Activated CD4-positive, alpha-beta T cell treated with anti-CD3 and anti-CD28 coated beads for 36 hours (primary cell): Measurements from ENCODE around the gene KAT8. TPM values are rescaled to one million over a fixed set of nuclear protein-coding genes. Genes with fewer than 3 reads are reported as not detected.
"Not testable (repeated sequence)": the region's sequence is repeated elsewhere in the genome, so short reads cannot be mapped to it uniquely, and the experiment has no call there.

Source experiments
- ATAC-seq: fragments of 200-7000 bp; cut with Tn5 transposase; one replicate; pipeline ENCODE4 v1.10.0; 2021; ENCODE audit warnings: mild to moderate bottlenecking, moderate library complexity
- CTCF ChIA-PET: fragments of 350-600 bp; sonication (Branson Sonifier 250); formaldehyde crosslinking; loops from one replicate; lab custom pipeline; 2021; ENCODE audit warnings: antibody characterized with exemption; lab: Charles Lee
- POLR2A ChIA-PET: fragments of 350-600 bp; sonication (Branson Sonifier 250); formaldehyde crosslinking; loops from one replicate; lab custom pipeline; 2021; ENCODE audit warnings: antibody characterized with exemption, inconsistent platforms; lab: Charles Lee
- DNase-seq: peaks from one replicate; pipeline ENCODE4 v3.0.0-alpha.2; 2020
- H3K27ac Mint-ChIP-seq: one replicate; pipeline ENCODE4 v1.8.0; 2021; ENCODE audit warnings: mixed read lengths
- H3K27me3 Mint-ChIP-seq: one replicate; pipeline ENCODE4 v1.8.0; 2021; ENCODE audit warnings: mixed read lengths
- H3K36me3 Mint-ChIP-seq: one replicate; pipeline ENCODE4 v1.8.0; 2021; ENCODE audit warnings: low read depth, mixed read lengths
- H3K4me1 Mint-ChIP-seq: one replicate; pipeline ENCODE4 v1.8.0; 2021; ENCODE audit warnings: mixed read lengths
- H3K4me3 Mint-ChIP-seq: one replicate; pipeline ENCODE4 v1.8.0; 2021; ENCODE audit warnings: mild to moderate bottlenecking, moderate library complexity, mixed read lengths
- H3K9me3 Mint-ChIP-seq: one replicate; pipeline ENCODE4 v1.8.0; 2021; ENCODE audit warnings: low read depth, mixed read lengths
- intact Hi-C, 2 experiments: fragments of 100-400 bp; cut with DNase I in 1 of 2; cut with micrococcal nuclease in 1 of 2; formaldehyde crosslinking; loops; one replicate each; pipeline versions ENCODE4 v1.14.2 to v1.15.1; 2022 to 2024; cut with DNase I, micrococcal nuclease
- total RNA-seq, 2 experiments: library from RNA; stranded (reverse); gene quantifications; one replicate each; pipeline ENCODE4 v1.2.3, GENCODE V29; 2021

The KAT8 gene
- total RNA-seq, 2 experiments from 2014 or later, result 53.6 to 63.1 TPM

DNA sequence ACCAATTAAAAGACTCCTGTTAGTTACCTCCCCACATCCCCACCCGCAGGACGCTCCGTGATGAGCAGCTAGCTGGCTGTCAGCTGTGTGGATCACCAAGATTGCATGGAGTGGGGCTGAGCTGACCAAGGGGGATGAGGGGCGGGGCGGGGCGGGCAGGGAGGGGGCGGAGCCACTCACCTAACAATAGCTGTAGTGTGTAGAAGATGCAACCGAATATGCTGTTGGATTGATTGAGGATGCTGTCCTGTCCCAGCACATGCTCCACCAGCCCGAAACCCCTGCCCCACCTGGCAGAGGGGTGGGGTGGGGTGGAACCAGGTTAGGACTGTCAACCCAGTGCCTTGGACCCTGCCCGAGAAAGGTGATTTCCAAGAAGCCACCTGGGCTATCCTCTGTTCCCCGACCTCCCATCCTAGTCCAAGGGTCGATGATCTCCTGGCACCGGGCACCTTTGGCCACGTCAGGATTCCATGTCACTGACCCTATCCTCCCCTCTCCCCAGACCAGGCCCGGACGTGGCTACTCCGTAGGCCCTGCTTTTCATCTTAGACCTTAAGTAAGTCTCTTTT, 24.2 kb upstream of the KAT8 start:
- POLR2A ChIA-PET, result interaction anchor here (0.6 to 0.9 kb wide), 2 partner anchors 19 to 87 kb away, joined by 3 to 4 read pairs; partner anchors contain the start of genes ZNF646 and ZNF668
- DNase-seq (peak; percentile 44), ATAC-seq (no peak)
- Mint-ChIP-seq H3K27me3 (no peaks in the 10 kb centered on the region), H3K9me3 (no peaks in the 10 kb centered on the region), H3K27ac (peak overlapping the region; percentile 31), H3K4me3 (peak overlapping the region; percentile 98), H3K4me1 (peaks cover 25% of the 10 kb centered on the region), H3K36me3 (peaks cover 21% of the 10 kb centered on the region)
- CTCF ChIA-PET, result interaction anchor here (0.5 to 1.9 kb wide), 3 partner anchors 49 to 94 kb away, joined by 4 to 10 read pairs (median 5); no protein-coding TSS in a partner anchor
- intact Hi-C loops, result loop anchor here in 1 of 2 experiments (10.0 kb wide), 1 partner anchor 108 kb away; the partner anchor contains the start of gene HSD3B7

DNA sequence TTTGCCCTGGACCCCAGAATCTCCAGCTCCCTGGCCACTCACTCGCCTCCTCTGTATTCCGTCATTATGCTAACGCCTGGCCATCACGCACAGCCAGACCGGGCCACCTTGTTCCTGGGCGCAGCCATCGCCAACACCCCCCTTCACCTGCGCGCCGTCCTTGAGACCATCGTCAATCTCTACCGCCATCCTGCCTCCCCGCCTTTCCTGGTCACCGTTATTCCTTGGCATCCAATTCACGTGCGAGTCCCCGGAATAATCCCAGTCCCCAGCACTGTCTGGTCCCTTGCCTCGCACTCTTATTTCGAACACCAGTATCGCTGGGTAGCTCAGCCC, 23.4 kb upstream of the KAT8 start:
- H3K4me1 Mint-ChIP-seq, result peaks cover 25% of the 10 kb centered on the region
- peaks cover 21% of the 10 kb centered on the region for H3K36me3 Mint-ChIP-seq
- H3K27me3 Mint-ChIP-seq, result no peaks in the 10 kb centered on the region
- intact Hi-C loops, result loop anchor here (1.0 to 10.0 kb wide), 11 partner anchors 20 to 365 kb away; partner anchors contain the start of genes KAT8 (in 2 of the 2), ZNF646 (in 2 of the 2), ZNF668 (in 2 of the 2) and ARMC5 (in 1 of the 2)
- H3K9me3 Mint-ChIP-seq, result no peaks in the 10 kb centered on the region
- no peak for ATAC-seq
- H3K4me3 Mint-ChIP-seq, result peak overlapping the region; percentile 98
- POLR2A ChIA-PET, result no interaction called here
- H3K27ac Mint-ChIP-seq, result peak overlapping the region; percentile 89
- no peak for DNase-seq
- CTCF ChIA-PET, result interaction anchor here (2.4 kb wide), 1 partner anchor 20 kb away, joined by 7 read pairs; the partner anchor contains the start of genes ZNF646 and ZNF668

DNA sequence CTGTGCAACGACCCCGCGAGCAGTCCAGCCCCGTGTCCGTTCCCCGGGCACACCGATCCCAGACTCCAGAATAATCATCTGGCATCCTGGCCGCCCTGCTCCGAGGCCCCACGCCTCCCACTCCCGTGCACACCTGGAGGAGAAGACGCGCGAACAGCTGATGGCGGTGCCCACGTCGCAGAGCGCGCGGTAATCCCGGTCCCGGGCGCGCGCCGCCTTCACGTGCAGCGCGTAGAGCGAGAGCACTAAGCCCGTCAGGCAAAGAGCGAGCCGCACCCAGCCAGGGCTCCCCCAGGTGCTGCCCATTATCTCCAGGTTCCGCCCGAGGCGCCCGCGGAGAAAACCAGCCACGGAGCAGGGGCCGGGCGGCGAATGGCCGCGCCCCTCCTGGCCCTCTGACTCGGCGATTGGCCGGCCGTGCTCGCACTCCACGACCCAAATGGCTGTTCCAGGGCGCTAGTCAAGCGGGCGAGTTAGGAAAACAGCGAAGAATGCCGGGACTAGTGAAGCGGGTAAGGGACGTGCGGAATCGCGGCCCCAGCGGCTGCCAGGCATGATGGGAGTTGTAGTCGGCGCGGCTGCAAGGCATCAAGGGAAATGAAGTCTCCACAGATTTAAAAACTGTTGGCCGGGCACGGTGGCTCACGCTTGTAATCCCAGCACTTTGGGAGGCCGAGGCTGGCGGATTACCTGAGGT, 22.9 kb upstream of the KAT8 start, which contains the start of gene VKORC1:
Gene VKORC1 (minus strand): TSS at position 374 of the 697 bp plus-strand sequence. CDS start 68 bp downstream, at position 306.
- Mint-ChIP-seq H3K9me3 (no peaks in the 10 kb centered on the region), H3K4me1 (peaks cover 25% of the 10 kb centered on the region), H3K4me3 (peak within 1 kb of the TSS; percentile 98), H3K27ac (peak within 1 kb of the TSS; percentile 89), H3K27me3 (no peaks in the 10 kb centered on the region), H3K36me3 (peaks cover 21% of the 10 kb centered on the region)
- peak; percentile 92 for ATAC-seq
- CTCF ChIA-PET, result interaction anchor here (2.4 kb wide), 1 partner anchor 21 kb away, joined by 7 read pairs; the partner anchor contains the start of genes ZNF646 and ZNF668
- peak; percentile 96 for DNase-seq
- POLR2A ChIA-PET, result interaction anchor here (0.9 kb wide), 1 partner anchor 23 kb away, joined by 7 read pairs; the partner anchor contains the start of gene KAT8
- intact Hi-C loops, result loop anchor here (1.0 to 10.0 kb wide), 13 partner anchors 20 to 365 kb away; partner anchors contain the start of genes HSD3B7 (in 2 of the 2), KAT8 (in 2 of the 2), ZNF646 (in 2 of the 2) and ZNF668 (in 2 of the 2)

DNA sequence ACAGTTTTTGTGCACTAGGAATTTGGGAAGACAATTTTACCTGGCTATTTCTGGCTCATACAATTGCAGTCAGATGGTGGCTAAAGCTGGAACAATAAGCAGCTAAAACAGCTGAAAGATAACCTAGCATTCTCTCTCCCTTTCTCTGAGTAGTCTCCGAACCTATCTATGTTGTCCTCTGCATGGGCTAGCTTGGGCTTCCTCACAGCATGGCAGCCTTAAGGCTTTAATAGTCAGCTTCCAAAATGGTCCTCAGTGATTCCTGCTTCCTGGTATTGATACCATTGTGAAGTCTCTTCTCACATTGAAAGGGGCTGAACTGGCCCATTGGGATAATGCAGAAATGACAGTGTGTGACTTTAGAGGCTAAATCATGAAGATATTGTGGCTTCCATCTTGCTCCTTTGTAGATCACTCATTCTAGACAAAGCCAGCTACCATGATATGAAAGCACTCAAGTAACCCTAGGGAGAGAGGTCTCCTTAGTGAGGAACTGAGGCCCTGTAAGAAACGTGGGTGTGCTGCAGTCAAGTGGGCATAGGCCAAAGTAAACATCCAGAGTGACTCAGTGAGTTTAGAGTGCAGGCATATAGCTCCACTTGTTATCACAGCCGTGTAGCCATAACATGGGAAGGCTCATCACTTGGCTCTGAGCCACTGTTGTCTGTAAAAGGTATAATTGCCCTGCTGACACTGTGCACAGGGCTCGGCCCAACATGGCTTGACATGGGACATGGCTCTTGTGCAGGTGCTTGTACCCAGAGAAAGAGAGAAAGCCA, 17.4 kb upstream of the KAT8 start:
- H3K27ac Mint-ChIP-seq, result no peak overlapping the region
- H3K27me3 Mint-ChIP-seq, result no peaks in the 10 kb centered on the region
- H3K36me3 Mint-ChIP-seq, result no peaks in the 10 kb centered on the region
- no peak overlapping the region for H3K4me3 Mint-ChIP-seq
- intact Hi-C loops, result loop anchor here in 1 of 2 experiments (10.0 kb wide), 1 partner anchor 115 kb away; the partner anchor contains the start of gene HSD3B7
- no peaks in the 10 kb centered on the region for H3K9me3 Mint-ChIP-seq
- DNase-seq (no peak), ATAC-seq (no peak)
- ChIA-PET CTCF (interaction anchor here (0.6 to 1.2 kb wide), 3 partner anchors 8 to 136 kb away, joined by 3 to 4 read pairs (median 3); no protein-coding TSS in a partner anchor), POLR2A (interaction anchor here (0.6 kb wide), 1 partner anchor 13 kb away, joined by 3 read pairs; no protein-coding TSS in a partner anchor)
- H3K4me1 Mint-ChIP-seq, result peaks cover 9% of the 10 kb centered on the region

DNA sequence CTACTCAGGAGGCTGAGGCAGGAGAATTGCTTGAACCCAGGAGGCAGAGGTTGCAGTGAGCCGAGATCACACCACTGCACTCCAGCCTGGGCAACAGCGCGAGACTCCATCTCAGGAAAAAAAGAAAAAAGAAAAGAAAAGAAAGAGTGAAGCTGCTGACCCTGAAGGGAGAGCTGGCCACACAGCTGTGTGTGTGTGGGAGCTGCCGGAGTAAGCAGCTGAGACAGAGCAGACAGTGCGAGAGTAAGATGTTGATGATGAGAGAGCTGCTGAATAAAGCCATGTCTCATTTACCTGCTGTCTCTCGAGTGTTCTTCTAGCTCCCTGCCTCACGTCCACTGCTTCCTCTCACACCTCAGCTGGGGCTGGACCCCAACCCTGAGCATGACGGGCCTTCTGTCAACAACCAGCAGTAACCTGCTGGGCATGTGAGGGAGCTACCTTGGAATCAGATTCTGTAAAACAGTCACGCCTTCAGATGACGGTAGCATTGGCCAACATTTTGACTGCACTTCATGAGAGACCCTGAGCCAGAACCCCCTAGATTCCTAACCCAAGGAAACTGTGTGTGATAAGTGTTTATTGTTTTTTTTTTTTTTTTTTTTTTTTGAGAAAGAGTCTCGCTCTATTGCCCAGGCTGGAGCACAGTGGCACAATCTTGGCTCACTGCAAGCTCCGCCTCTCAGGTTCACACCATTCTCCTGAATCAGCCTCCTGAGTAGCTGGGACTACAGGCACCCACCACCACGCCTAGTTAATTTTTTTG, 16.4 kb upstream of the KAT8 start:
- POLR2A ChIA-PET, result interaction anchor here (0.6 kb wide), 1 partner anchor 12 kb away, joined by 3 read pairs; no protein-coding TSS in a partner anchor
- not testable (repeated sequence) for DNase-seq

DNA sequence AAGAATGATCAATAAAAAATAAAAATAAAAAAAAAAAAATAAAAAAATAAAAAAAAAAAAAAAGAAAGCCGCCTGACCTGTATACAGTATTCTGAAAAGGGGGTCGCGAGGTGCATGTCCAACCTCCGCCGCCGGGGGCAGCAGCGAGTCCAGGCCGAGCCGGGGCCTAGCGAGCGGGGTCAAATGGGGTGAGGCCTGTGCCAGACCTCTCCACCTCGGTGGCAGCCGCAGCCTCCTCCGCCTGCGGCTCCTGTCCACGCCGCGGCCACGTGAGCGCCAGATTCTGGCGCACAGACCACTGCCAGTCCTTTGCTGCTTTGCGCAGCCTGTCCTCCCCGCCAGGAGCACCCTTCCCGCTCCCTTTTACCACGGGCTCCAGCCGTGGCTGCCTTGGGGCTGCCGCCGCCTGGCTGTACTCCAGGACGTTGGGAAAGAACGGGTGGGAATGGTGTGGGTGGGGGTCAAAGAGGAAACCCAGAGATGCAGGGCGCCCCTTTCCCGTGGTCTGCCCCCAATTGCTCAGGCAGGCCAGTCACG, 11.7 kb upstream of the KAT8 start:
- ChIA-PET POLR2A (no interaction called here), CTCF (no interaction called here)
- Mint-ChIP-seq H3K27me3 (no peaks in the 10 kb centered on the region), H3K4me1 (peaks cover 22% of the 10 kb centered on the region), H3K36me3 (peaks cover 12% of the 10 kb centered on the region), H3K4me3 (peak overlapping the region; percentile 50), H3K9me3 (no peaks in the 10 kb centered on the region), H3K27ac (peak overlapping the region; percentile 80)
- intact Hi-C loops, result loop anchor here (5.0 kb wide), 4 partner anchors 37 to 767 kb away; partner anchors contain the start of genes ZNF267 (in 1 of the 2) and ZNF843 (in 1 of the 2)
- DNase-seq (peak; percentile 90), ATAC-seq (peak; percentile 40)

More for the DNA sequence above, 16.4 kb upstream of the KAT8 start:
- H3K4me3 Mint-ChIP-seq, ATAC-seq, intact Hi-C loops, H3K36me3 Mint-ChIP-seq, H3K27ac Mint-ChIP-seq, H3K27me3 Mint-ChIP-seq, H3K4me1 Mint-ChIP-seq, H3K9me3 Mint-ChIP-seq: not testable (repeated sequence)
- CTCF ChIA-PET, result interaction anchor here (0.6 to 1.2 kb wide), 5 partner anchors 9 to 137 kb away, joined by 3 to 4 read pairs (median 3); partner anchors contain the start of gene HSD3B7

DNA sequence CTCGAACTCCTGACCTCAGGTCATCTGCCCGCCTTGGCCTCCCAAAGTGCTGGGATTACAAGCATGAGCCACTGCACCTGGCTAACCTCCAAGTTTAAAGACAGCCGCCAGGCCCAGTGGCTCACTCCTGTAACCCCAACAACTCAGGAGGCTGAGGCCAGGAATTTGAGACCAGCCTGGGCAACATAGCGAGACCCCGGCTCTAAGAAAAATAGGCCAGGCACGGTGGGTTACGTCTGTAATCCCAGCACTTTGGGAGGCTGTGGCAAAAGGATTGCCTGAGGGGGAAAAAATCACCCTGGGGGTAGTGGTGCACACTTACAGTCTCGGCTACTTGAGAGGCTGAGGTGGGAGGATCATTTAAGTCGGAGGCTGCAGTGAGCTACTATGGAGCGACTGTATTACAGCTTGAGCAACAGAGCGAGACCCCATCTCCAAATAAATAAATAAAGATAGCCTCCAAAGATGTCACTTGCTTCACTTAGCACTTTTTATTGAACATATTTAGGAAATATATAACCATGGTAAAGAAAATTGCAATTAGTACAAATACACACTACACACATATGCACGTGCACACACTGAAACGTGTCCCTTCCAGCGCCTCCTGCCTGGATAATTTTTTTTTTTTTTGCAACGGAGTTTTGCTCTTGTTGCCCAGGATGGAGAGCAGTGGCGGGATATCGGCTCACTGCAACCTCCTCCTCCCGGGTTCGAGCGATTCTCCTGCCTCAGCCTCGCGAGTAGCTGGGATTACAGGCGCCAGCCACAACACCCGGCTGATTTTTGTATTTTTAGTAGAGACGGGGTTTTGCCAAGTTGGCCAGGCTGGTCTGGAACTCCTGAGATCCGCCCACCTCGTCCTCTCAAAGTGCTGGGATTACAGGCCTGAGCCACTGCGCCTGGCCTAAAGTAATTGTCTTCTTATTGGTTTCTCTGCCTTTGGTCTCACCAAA, 10.7 kb upstream of the KAT8 start:
- ChIA-PET POLR2A (interaction anchor here (1.0 to 1.7 kb wide), 3 partner anchors 11 to 767 kb away, joined by 3 to 6 read pairs (median 5); partner anchors contain the start of genes FUS, KAT8 and ZNF267), CTCF (no interaction called here)
- no peaks in the 10 kb centered on the region for H3K27me3 Mint-ChIP-seq
- peak overlapping the region; percentile 96 for H3K27ac Mint-ChIP-seq
- peak overlapping the region; percentile 86 for H3K4me3 Mint-ChIP-seq
- DNase-seq (no peak), ATAC-seq (no peak)
- intact Hi-C loops, result loop anchor here (5.0 kb wide), 4 partner anchors 36 to 766 kb away; partner anchors contain the start of genes ZNF267 (in 1 of the 2) and ZNF843 (in 1 of the 2)
- peaks cover 22% of the 10 kb centered on the region for H3K4me1 Mint-ChIP-seq
- H3K36me3 Mint-ChIP-seq, result peaks cover 20% of the 10 kb centered on the region
- no peaks in the 10 kb centered on the region for H3K9me3 Mint-ChIP-seq

DNA sequence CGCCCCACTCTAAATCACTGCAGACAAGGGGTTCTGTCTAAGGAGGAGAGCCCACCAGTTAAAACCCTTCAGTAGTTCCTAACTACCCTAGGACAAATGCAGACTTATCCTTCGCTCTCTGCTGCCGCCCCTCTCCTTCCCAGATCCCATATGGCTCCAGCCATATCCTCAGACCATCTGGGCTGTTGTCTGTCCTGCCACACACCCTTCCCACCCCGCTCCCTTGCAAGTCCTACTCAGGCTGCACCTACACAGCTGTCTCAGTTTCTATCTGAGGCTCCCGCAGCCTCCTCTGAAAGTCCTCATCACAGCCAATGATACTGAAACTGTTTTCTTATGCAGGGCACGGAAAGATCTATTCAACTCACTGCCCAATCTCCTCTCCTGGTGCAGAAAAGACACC, 10.0 kb upstream of the KAT8 start:
- DNase-seq (peak; percentile 77), ATAC-seq (peak; percentile 87)
- H3K27me3 Mint-ChIP-seq, result no peaks in the 10 kb centered on the region
- no peaks in the 10 kb centered on the region for H3K9me3 Mint-ChIP-seq
- intact Hi-C loops, result loop anchor here (5.0 kb wide), 4 partner anchors 35 to 765 kb away; partner anchors contain the start of genes ZNF267 (in 1 of the 2) and ZNF843 (in 1 of the 2)
- H3K4me1 Mint-ChIP-seq, result peaks cover 22% of the 10 kb centered on the region
- ChIA-PET CTCF (no interaction called here), POLR2A (interaction anchor here (1.0 to 1.7 kb wide), 3 partner anchors 10 to 766 kb away, joined by 3 to 6 read pairs (median 5); partner anchors contain the start of genes FUS, KAT8 and ZNF267)
- H3K36me3 Mint-ChIP-seq, result peaks cover 25% of the 10 kb centered on the region
- peak overlapping the region; percentile 86 for H3K4me3 Mint-ChIP-seq
- peak overlapping the region; percentile 96 for H3K27ac Mint-ChIP-seq
